H1 (cell line): ENCODE measurements around the gene SIPA1L3.

Experiments
- ASH2L ChIP-seq: fragments of 200-600, 300-600 bp; sonication (generic); IDR thresholded peaks from one replicate; pipeline ENCODE4 v1.7.1; 2017; ENCODE audit warnings: low read length
- POLR2AphosphoS5 ChIP-seq: IDR thresholded peaks from 2 replicates; pipeline ENCODE4 v1.6.1; 2011; ENCODE audit warnings: low read depth, low read length
- TBP ChIP-seq: IDR thresholded peaks from 2 replicates; pipeline ENCODE4 v1.6.1; 2011; ENCODE audit warnings: low read depth, low read length, improper control_type of control experiment
- TF ChIP-seq, protein P1 (sequence below), 3 experiments: IDR thresholded peaks; 1 replicate in 2 of 3; 2 replicates in 1 of 3; pipeline versions ENCODE4 v1.5.1 to v1.6.1; 2011; ENCODE audit warnings: low read length in 3 of 3, mild to moderate bottlenecking in 3 of 3, inconsistent platforms in 2 of 3, low read depth in 1 of 3, moderate library complexity in 1 of 3; ENCODE audit not compliant: insufficient read depth in 1 of 3; ENCODE audit errors: control extremely low read depth in 1 of 3

DNA sequence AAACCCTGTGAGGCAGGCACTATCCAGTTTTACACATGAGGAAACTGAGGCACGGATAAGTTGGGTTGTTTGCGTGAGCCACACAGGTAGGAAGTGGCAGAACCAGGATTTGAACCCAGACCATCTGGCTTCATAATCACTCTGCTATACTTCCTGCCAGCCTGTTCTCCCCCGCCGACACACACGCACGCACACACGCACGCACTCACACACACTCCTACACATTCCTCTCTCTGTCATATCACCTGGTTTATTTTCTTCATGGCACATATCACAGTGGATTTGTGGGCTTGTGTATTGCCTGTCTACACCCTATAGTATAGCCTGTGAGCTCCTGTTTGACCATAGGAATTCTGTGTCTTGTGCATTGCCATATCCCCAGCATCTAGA, 140.0 kb downstream of the SIPA1L3 start:
- TF ChIP-seq, protein P1, sequence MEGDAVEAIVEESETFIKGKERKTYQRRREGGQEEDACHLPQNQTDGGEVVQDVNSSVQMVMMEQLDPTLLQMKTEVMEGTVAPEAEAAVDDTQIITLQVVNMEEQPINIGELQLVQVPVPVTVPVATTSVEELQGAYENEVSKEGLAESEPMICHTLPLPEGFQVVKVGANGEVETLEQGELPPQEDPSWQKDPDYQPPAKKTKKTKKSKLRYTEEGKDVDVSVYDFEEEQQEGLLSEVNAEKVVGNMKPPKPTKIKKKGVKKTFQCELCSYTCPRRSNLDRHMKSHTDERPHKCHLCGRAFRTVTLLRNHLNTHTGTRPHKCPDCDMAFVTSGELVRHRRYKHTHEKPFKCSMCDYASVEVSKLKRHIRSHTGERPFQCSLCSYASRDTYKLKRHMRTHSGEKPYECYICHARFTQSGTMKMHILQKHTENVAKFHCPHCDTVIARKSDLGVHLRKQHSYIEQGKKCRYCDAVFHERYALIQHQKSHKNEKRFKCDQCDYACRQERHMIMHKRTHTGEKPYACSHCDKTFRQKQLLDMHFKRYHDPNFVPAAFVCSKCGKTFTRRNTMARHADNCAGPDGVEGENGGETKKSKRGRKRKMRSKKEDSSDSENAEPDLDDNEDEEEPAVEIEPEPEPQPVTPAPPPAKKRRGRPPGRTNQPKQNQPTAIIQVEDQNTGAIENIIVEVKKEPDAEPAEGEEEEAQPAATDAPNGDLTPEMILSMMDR (IDR thresholded peaks at IDR 0.05; ENCODE audit: control extremely low read depth in 1 of 3, insufficient read depth in 1 of 3, low read depth in 1 of 3, low read length in 3 of 3): no peak
- TF ChIP-seq ASH2L (no peak), TBP (no peak), POLR2AphosphoS5 (no peak)
